ENCODE results near the gene CLIC5. TPM values are rescaled to one million over a fixed set of nuclear protein-coding genes. Genes with fewer than 3 reads are reported as not detected.

The CLIC5 gene
- total and polyA plus RNA-seq, 2 donors (not counting 1 experiment from before 2014, with no cell fraction given): 0.96 to 0.97 TPM

DNA sequence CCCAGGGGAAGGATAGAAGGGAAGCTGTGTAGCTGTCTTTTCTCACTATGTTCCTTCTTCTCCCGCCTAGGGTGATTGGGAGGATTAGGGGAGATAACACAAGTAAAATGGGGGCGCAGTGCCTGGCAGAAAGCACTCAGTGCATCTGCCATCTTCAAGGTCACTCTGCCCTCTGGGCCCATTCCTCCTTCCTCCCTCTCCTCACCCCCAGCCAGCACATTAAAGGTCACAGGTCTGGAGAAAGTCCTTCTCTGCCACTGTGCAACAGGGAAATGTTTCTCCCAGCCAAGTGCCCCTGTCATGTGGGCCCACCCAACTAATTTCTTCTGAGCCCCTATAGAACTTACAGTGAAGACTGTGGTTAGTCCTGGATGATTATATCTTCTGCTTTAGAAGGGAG lies 45.8 kb downstream of the CLIC5 start:
- Histone ChIP-seq H3K4me3 (ENCODE audit: control extremely low read depth in 1 of 5, extremely low read depth in 1 of 5, insufficient read depth in 1 of 5, low read depth in 2 of 5, low read length in 4 of 5) (no peak overlapping the region), H3K4me1 (ENCODE audit: control insufficient read depth in 2 of 2, insufficient read depth in 2 of 2, low read length in 2 of 2) (peaks cover 5 to 8% of the 10 kb centered on the region in 2 donors), H2AFZ (ENCODE audit: insufficient read depth, low read depth, low read length, poor library complexity, severe bottlenecking) (no peak overlapping the region), H3K9ac (ENCODE audit: low read length) (no peak overlapping the region), H3K36me3 (replicated peaks in 1 of 2; ENCODE audit: control extremely low read depth in 1 of 2, control insufficient read depth in 1 of 2, extremely low read depth in 1 of 2, insufficient read depth in 2 of 2, low read length in 1 of 2) (no peaks in the 10 kb centered on the region), H4K20me1 (ENCODE audit: control insufficient read depth, insufficient read depth, low read length, poor library complexity, severe bottlenecking) (no peaks in the 10 kb centered on the region), H3K79me2 (ENCODE audit: control insufficient read depth, insufficient read depth, low read length) (no peaks in the 10 kb centered on the region), H3K9me3 (ENCODE audit: control extremely low read depth in 1 of 3, control insufficient read depth in 2 of 3, insufficient read depth in 1 of 3, low read length in 2 of 3) (no peaks in the 10 kb centered on the region), H3K4me2 (replicated peaks; ENCODE audit: low read depth, low read length, poor library complexity, severe bottlenecking) (no peak overlapping the region), H3K27me3 (replicated peaks in 1 of 4; ENCODE audit: control extremely low read depth in 1 of 4, control insufficient read depth in 3 of 4, insufficient read depth in 4 of 4, low read length in 3 of 4) (no peaks in the 10 kb centered on the region), H3K27ac (ENCODE audit: low read length in 2 of 2) (no peak overlapping the region)
- Mint-ChIP-seq H3K9me3 (ENCODE audit: insufficient read depth) (no peaks in the 10 kb centered on the region), H3K27me3 (peaks cover 3% of the 10 kb centered on the region), H3K4me1 (peaks cover 12% of the 10 kb centered on the region), H3K27ac (no peak overlapping the region), H3K4me3 (no peak overlapping the region)
- TF ChIP-seq, protein P1, sequence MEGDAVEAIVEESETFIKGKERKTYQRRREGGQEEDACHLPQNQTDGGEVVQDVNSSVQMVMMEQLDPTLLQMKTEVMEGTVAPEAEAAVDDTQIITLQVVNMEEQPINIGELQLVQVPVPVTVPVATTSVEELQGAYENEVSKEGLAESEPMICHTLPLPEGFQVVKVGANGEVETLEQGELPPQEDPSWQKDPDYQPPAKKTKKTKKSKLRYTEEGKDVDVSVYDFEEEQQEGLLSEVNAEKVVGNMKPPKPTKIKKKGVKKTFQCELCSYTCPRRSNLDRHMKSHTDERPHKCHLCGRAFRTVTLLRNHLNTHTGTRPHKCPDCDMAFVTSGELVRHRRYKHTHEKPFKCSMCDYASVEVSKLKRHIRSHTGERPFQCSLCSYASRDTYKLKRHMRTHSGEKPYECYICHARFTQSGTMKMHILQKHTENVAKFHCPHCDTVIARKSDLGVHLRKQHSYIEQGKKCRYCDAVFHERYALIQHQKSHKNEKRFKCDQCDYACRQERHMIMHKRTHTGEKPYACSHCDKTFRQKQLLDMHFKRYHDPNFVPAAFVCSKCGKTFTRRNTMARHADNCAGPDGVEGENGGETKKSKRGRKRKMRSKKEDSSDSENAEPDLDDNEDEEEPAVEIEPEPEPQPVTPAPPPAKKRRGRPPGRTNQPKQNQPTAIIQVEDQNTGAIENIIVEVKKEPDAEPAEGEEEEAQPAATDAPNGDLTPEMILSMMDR (IDR thresholded peaks at IDR 0.05): no peak
- no peak for TF ChIP-seq EZH2 (IDR thresholded peaks at IDR 0.05; ENCODE audit: borderline replicate concordance, insufficient read depth, low read depth, low read length, poor library complexity, severe bottlenecking)
- CTCF ChIA-PET: no interaction called here
- intact Hi-C loops (cut with micrococcal nuclease): no loop called here
- no CpG with 5 or more reads among the region's 2 CpGs for WGBS (ENCODE audit: insufficient coverage)
- no peak for DNase-seq
- POLR2A ChIA-PET: no interaction called here
- no peak for ATAC-seq (ENCODE audit: low read depth)

DNA sequence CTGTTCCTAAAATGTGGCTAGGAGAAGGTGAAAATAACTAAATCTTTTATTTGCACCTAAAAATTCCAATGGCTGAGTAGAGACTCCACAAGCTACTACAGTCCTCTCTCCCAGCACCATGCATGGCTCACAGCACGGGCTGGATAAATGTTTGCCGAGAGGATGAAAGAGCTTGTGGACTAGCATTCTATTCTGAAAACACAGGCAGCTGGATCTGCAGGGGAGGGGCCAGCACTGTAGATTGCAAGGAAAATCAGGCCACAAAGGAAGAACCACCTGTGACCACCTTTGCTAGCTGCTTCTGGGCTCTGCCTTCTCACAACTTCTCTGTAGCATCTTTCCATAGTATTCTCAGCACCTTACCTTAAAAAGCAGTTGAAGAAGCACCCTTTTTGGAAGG lies 46.6 kb downstream of the CLIC5 start:
- intact Hi-C loops (cut with micrococcal nuclease): no loop called here
- ChIA-PET CTCF (interaction anchor here (0.7 kb wide), 1 partner anchor 231 kb away, joined by 3 read pairs; no protein-coding TSS in a partner anchor), POLR2A (no interaction called here)
- DNase-seq (no peak), ATAC-seq (ENCODE audit: low read depth) (no peak)
- TF ChIP-seq, protein P1 (IDR thresholded peaks at IDR 0.05): no peak
- no peak for TF ChIP-seq EZH2 (IDR thresholded peaks at IDR 0.05; ENCODE audit: borderline replicate concordance, insufficient read depth, low read depth, low read length, poor library complexity, severe bottlenecking)
- H3K36me3 ChIP-seq (replicated peaks in 1 of 2; ENCODE audit: control extremely low read depth in 1 of 2, control insufficient read depth in 1 of 2, extremely low read depth in 1 of 2, insufficient read depth in 2 of 2, low read length in 1 of 2): no peaks in the 10 kb centered on the region
- no peaks in the 10 kb centered on the region for H3K9me3 ChIP-seq (ENCODE audit: control extremely low read depth in 1 of 3, control insufficient read depth in 2 of 3, insufficient read depth in 1 of 3, low read length in 2 of 3)
- Mint-ChIP-seq H3K4me3 (no peak overlapping the region), H3K9me3 (ENCODE audit: insufficient read depth) (no peaks in the 10 kb centered on the region), H3K27ac (no peak overlapping the region), H3K4me1 (peaks cover 12% of the 10 kb centered on the region), H3K27me3 (peaks cover 4% of the 10 kb centered on the region)
- no peak overlapping the region for H3K4me3 ChIP-seq (ENCODE audit: control extremely low read depth in 1 of 5, extremely low read depth in 1 of 5, insufficient read depth in 1 of 5, low read depth in 2 of 5, low read length in 4 of 5)
- no peaks in the 10 kb centered on the region for H4K20me1 ChIP-seq (ENCODE audit: control insufficient read depth, insufficient read depth, low read length, poor library complexity, severe bottlenecking)
- H3K4me1 ChIP-seq (ENCODE audit: control insufficient read depth in 2 of 2, insufficient read depth in 2 of 2, low read length in 2 of 2): peaks cover 5 to 8% of the 10 kb centered on the region in 2 donors
- H3K9ac ChIP-seq (ENCODE audit: low read length): no peak overlapping the region
- 100% methylated on average over 2 of the region's 2 CpGs for WGBS (ENCODE audit: insufficient coverage)
- H3K27ac ChIP-seq (ENCODE audit: low read length in 2 of 2): no peak overlapping the region
- H3K27me3 ChIP-seq (replicated peaks in 1 of 4; ENCODE audit: control extremely low read depth in 1 of 4, control insufficient read depth in 3 of 4, insufficient read depth in 4 of 4, low read length in 3 of 4): peaks cover 0 to 5% (median 0%) of the 10 kb centered on the region in 4 experiments
- no peaks in the 10 kb centered on the region for H3K79me2 ChIP-seq (ENCODE audit: control insufficient read depth, insufficient read depth, low read length)
- H2AFZ ChIP-seq (ENCODE audit: insufficient read depth, low read depth, low read length, poor library complexity, severe bottlenecking): no peak overlapping the region
- no peak overlapping the region for H3K4me2 ChIP-seq (replicated peaks; ENCODE audit: low read depth, low read length, poor library complexity, severe bottlenecking)

Measured in B cell (primary cell).